Psoas muscle (tissue), 8 donors: ENCODE data around the gene GALNT8. TPM values are rescaled to one million over a fixed set of nuclear protein-coding genes. Genes with fewer than 3 reads are reported as not detected.

Experiments
- ATAC-seq, 4 donors: fragments of 200-7000 bp; cut with Tn5 transposase; one replicate each; pipeline ENCODE4 v1.9.1; 2020; ENCODE audit warnings: moderate library complexity in 3 of 4, mild to moderate bottlenecking in 2 of 4
- DNase-seq, 2 donors: peaks; one replicate each; pipeline ENCODE4 v3.0.0-alpha.2; 2020
- H3K27ac ChIP-seq: fragments of 200-600 bp; one replicate; pipeline ENCODE4 v1.8.0; 2022
- H3K27me3 ChIP-seq, 3 donors: fragments of 200-600 bp in 1 of 3; one replicate each; pipeline versions ENCODE4 v1.6.1 to v1.8.0; 2013 to 2022; ENCODE audit warnings: low read length in 2 of 3, mild to moderate bottlenecking in 2 of 3, moderate library complexity in 1 of 3; ENCODE audit not compliant: insufficient read depth in 3 of 3
- H3K36me3 ChIP-seq, 2 donors: fragments of 200-600 bp in 1 of 2; one replicate each; pipeline versions ENCODE4 v1.6.1 to v1.8.0; 2013 to 2022; ENCODE audit warnings: low read depth in 1 of 2, mild to moderate bottlenecking in 1 of 2, moderate library complexity in 1 of 2; ENCODE audit not compliant: insufficient read depth in 1 of 2
- H3K4me1 ChIP-seq: fragments of 200-600 bp; one replicate; pipeline ENCODE4 v1.8.0; 2022
- H3K4me3 ChIP-seq: fragments of 200-600 bp; one replicate; pipeline ENCODE4 v1.8.0; 2022; ENCODE audit warnings: mild to moderate bottlenecking
- H3K9me3 ChIP-seq: fragments of 200-600 bp; one replicate; pipeline ENCODE4 v1.8.0; 2022
- WGBS, 3 donors: extraction: QIAGEN DNeasy Blood & Tissue Kit; methylation state at CpG; one replicate each; pipeline versions ENCODE4 v1.1.6 to v1.1.7; 2013; 5-methylcytosine and 5-hydroxymethylcytosine counted together
- intact Hi-C, 2 donors: fragments of 100-400 bp; cut with DNase I; formaldehyde crosslinking; loops; one replicate each; pipeline versions ENCODE4 v1.11.0 to v1.14.2; 2022
- polyA plus RNA-seq, 3 donors: library from polyadenylated mRNA; stranded (reverse); fragments of 200-250 nt; gene quantifications; one replicate each; pipeline ENCODE4 v1.2.3, GENCODE V29; 2013
- total RNA-seq, 4 donors: library from RNA; stranded (reverse); fragmentation: NEBNext Ultra II Directional in 2 of 4; extraction: Animal tissue kit (Norgen Biotek cat#: 25700) in 2 of 4; gene quantifications; one replicate each; pipeline versions ENCODE4 v1.2.1 to v1.2.4, GENCODE V29; 2021 to 2023
- TF ChIP-seq, protein P1 (sequence below): fragments of 200-600 bp; IDR thresholded peaks from one replicate; pipeline ENCODE4 v1.8.0; 2022; ENCODE audit warnings: antibody characterized with exemption
- donor health status: healthy with polysubstance abuse.
- donor health status: DM: no; HTN: no; CAD: no; lungs with moderate emphysema.
- donor health status: Bipolar disorder and iron deficiency.
- donor health status: healthy.
- donor health status: DM: yes; HTN: yes; CAD: no.
- donor health status: DM: no; HTN: no; CAD: no.
- donor health status: DM: no; HTN: no; CAD: no.
- donor health status: DM: yes; HTN: yes; CAD: no.

GALNT8 gene
- total and polyA plus RNA-seq, 7 donors = 0.11 to 0.89 (median 0.26) TPM

DNA sequence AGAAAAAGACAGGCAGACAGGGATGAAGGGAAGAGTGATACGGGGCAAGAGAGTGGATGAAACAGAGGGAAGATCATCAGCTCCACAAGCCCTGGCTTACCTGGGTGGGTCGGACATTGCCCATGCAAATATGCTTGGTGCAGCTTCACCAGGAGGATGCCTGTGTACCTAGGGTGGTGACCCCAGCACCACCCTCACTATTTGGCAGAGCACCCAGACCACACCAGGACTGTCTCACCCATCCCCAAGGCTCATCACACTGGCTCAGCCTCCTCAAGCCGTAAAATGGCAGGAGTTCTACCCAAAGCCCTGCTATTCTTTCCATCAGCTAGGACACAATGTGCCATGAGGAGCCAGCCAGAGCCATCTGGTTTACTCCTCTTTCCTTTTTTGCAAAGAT is 3.0 kb downstream of the GALNT8 start:
- 89 to 90% (median 89%) methylated on average over 3 of the region's 3 CpGs for WGBS, 3 donors
- no peak for ATAC-seq
- TF ChIP-seq, protein P1, sequence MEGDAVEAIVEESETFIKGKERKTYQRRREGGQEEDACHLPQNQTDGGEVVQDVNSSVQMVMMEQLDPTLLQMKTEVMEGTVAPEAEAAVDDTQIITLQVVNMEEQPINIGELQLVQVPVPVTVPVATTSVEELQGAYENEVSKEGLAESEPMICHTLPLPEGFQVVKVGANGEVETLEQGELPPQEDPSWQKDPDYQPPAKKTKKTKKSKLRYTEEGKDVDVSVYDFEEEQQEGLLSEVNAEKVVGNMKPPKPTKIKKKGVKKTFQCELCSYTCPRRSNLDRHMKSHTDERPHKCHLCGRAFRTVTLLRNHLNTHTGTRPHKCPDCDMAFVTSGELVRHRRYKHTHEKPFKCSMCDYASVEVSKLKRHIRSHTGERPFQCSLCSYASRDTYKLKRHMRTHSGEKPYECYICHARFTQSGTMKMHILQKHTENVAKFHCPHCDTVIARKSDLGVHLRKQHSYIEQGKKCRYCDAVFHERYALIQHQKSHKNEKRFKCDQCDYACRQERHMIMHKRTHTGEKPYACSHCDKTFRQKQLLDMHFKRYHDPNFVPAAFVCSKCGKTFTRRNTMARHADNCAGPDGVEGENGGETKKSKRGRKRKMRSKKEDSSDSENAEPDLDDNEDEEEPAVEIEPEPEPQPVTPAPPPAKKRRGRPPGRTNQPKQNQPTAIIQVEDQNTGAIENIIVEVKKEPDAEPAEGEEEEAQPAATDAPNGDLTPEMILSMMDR = no peak

DNA sequence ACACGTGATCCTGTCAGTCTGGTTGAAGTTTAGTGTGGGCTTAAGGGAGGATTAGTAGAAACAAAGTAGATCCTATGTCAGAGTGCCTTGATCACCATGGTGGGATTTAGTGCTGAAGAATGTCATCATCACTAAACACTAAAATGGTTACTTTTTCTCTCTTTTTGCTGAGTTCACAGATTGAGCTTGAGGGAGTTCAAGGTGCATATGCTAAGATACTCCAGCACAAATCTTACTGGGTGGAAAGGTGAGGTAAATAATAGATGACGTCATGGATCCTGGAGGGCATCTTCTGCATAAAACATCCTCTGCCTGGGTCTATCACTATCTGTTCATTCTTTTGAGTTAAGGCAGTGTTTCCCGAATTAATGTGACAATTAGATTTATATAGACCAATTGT is 4.9 kb downstream of the GALNT8 start:
- 68 to 74% (median 72%) methylated on average over 3 of the region's 3 CpGs for WGBS, 3 donors
- TF ChIP-seq, protein P1 = no peak
- no peaks in the 10 kb centered on the region for H3K4me1 ChIP-seq
- H3K4me3 ChIP-seq = no peak overlapping the region
- DNase-seq (no peak), ATAC-seq (no peak)
- intact Hi-C loops = no loop called here
- H3K27ac ChIP-seq = no peak overlapping the region
- H3K27me3 ChIP-seq = peaks cover 2 to 9% (median 2%) of the 10 kb centered on the region in 3 donors
- H3K9me3 ChIP-seq = no peaks in the 10 kb centered on the region
- no peaks in the 10 kb centered on the region for H3K36me3 ChIP-seq

More for the DNA sequence above, 3.0 kb downstream of the GALNT8 start:
- Histone ChIP-seq H3K9me3 (no peaks in the 10 kb centered on the region), H3K27me3 (peaks cover 2 to 15% (median 2%) of the 10 kb centered on the region in 3 donors), H3K27ac (no peak overlapping the region), H3K4me1 (no peaks in the 10 kb centered on the region), H3K4me3 (no peak overlapping the region), H3K36me3 (no peaks in the 10 kb centered on the region)
- intact Hi-C loops = no loop called here
- no peak for DNase-seq

DNA sequence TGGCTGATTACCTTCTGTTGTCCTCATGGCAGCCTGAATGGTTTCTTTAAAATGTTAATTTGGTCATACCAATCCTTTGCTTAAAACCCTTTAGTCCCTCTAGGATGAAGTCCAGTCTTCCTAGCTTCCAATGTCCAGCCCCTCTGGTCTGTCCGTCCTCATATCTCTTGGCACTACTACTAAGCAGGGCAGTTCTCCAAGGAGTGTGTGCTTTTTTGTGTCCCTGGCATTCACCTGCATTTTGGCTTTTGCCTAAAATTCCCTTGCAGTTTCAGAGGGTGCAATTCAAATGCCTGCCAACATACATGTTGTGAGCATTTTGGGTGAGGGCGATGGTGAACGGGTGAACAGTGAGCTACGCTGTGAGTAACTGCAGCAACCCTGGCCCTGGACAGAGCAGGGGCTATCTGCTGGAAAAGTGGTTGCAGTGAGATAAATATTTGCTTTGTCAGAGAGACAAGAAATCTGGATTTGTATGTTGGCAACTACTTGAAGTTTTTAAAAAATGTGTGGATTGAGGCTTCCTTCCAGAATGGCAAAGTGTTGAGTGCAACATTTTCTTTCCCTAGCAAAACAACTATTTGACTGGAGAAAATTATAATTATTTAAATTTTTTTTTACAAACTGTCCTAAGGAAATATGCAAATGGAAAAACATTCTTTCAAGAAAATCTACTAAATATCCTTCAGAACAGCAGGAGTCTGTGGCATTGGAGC is 14.6 kb downstream of the GALNT8 start:
- Histone ChIP-seq H3K9me3 (no peaks in the 10 kb centered on the region), H3K4me1 (no peaks in the 10 kb centered on the region), H3K4me3 (no peak overlapping the region), H3K27ac (no peak overlapping the region), H3K27me3 (peaks cover 0 to 7% (median 5%) of the 10 kb centered on the region in 3 donors), H3K36me3 (no peaks in the 10 kb centered on the region)
- WGBS, 3 donors = 71 to 84% (median 77%) methylated on average over 4 of the region's 4 CpGs
- DNase-seq (no peak), ATAC-seq (no peak)
- intact Hi-C loops = no loop called here
- TF ChIP-seq, protein P1 = no peak

DNA sequence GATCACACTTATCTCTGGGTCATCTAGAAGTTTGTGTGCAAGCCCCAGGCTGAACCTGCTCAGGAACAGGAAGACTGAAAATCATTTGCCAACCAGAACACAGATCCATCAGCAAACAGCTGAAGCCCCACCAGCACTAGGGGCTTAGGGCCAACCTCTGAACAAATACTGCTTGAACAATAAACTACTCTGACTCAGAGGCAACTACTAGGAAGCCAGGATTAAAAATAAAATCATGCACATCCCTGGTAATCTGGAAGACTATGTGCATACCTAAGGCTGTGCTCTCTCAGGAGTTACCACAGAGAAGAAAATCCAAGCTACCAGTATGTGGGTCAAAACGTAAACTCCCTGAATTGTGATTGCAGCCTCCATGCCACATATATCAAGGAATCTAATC is 15.9 kb downstream of the GALNT8 start:
- ATAC-seq (no peak), DNase-seq (no peak)
- TF ChIP-seq, protein P1 = no peak
- Histone ChIP-seq H3K27ac (no peak overlapping the region), H3K4me1 (no peaks in the 10 kb centered on the region), H3K9me3 (no peaks in the 10 kb centered on the region), H3K36me3 (no peaks in the 10 kb centered on the region), H3K4me3 (no peak overlapping the region), H3K27me3 (peaks cover 0 to 7% (median 5%) of the 10 kb centered on the region in 3 donors)
- 54 to 68% (median 63%) methylated on average over 1 of the region's 1 CpG for WGBS, 3 donors
- intact Hi-C loops = no loop called here

DNA sequence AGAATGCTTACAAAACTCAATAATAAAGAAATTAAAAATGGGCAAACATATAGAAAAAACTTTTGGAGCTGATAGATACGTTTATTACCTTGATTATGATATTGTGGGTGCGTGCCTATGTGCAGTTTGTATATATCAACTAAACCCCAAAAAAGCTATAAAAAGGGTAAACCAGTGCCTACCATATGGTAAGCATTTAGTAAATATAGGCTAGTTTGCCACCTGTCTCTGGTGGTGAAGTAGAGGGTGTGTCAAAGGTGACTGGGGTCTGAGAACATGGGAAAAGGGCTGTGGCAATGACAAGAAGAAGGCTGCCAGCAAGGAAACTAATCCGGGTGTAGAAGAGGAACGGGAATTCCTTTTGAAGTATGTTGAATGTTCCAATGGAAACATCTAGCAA is 18.3 kb downstream of the GALNT8 start:
- intact Hi-C loops = no loop called here
- no peaks in the 10 kb centered on the region for H3K4me1 ChIP-seq
- no peak overlapping the region for H3K4me3 ChIP-seq
- H3K9me3 ChIP-seq = no peaks in the 10 kb centered on the region
- DNase-seq = no peak
- no peak overlapping the region for H3K27ac ChIP-seq
- 85 to 90% (median 85%) methylated on average over 4 of the region's 4 CpGs for WGBS, 3 donors
- no peaks in the 10 kb centered on the region for H3K36me3 ChIP-seq
- peaks cover 0 to 7% (median 0%) of the 10 kb centered on the region in 3 donors for H3K27me3 ChIP-seq
- TF ChIP-seq, protein P1 = no peak
- no peak for ATAC-seq
